IPS-18c (cell line): Measurements from ENCODE around the gene APOF.
"Not testable (repeated sequence)": the region's sequence is repeated elsewhere in the genome, so short reads cannot be mapped to it uniquely, and the experiment has no call there.

Experiments
- H3K4me3 ChIP-seq: 2 replicates; pipeline ENCODE4 v1.7.0; 2013; ENCODE audit warnings: low read depth, mild to moderate bottlenecking, low read length, moderate library complexity; ENCODE audit not compliant: insufficient read depth
- H3K9me3 ChIP-seq: one replicate; pipeline ENCODE4 v1.6.1; 2013; ENCODE audit warnings: mild to moderate bottlenecking, low read length, moderate library complexity; ENCODE audit not compliant: control insufficient read depth, insufficient read depth

APOF gene, protein sequence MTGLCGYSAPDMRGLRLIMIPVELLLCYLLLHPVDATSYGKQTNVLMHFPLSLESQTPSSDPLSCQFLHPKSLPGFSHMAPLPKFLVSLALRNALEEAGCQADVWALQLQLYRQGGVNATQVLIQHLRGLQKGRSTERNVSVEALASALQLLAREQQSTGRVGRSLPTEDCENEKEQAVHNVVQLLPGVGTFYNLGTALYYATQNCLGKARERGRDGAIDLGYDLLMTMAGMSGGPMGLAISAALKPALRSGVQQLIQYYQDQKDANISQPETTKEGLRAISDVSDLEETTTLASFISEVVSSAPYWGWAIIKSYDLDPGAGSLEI

GRCh38 chr12:56362130-56363059, at the start of gene APOF:
Gene APOF, minus strand, starts transcription at chr12:56362857. Its CDS starts 112 bp downstream, at chr12:56362745.
- Histone ChIP-seq H3K4me3 (no peak within 1 kb of the TSS), H3K9me3 (peaks cover 2% of the 10 kb centered on the region)

- Histone ChIP-seq H3K4me3 (no peak overlapping the region), H3K9me3 (no peaks in the 10 kb centered on the region)
Measured at GRCh38 chr12:56411781-56412639, 49.4 kb upstream of the APOF start.

GRCh38 chr12:56410768-56411167, 48.1 kb upstream of the APOF start:
- no peak overlapping the region for H3K4me3 ChIP-seq
- H3K9me3 ChIP-seq, result no peaks in the 10 kb centered on the region

DNA sequence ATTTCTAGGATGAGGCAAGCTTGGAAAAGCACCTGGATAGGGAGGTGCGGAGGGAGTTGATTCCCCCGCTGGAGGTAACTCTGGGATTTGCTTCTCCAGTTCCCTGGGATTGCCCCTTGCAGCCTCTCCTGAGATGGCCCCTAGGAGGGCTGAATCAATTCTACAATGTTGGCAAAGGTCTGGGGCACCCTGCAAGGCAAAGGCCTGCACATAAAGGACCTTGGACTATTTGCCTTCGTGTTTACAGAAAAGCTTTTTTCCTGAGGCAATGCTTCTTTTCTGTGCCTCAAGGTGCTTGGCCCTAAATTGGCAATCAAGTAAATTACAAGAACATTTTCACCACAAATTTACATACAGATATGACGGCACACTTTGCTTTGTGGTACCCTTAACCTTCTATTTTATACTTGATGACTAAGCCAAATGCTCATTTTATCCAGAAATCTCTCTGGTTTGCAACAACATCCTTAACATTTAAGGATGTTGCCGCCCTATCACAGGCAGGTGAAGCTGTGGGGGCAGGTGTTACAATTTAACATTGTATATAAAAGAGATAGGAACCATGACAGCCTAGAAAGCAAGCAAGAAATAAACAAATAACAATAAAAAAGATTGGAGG, 46.3 kb upstream of the APOF start:
- no peak overlapping the region for H3K4me3 ChIP-seq
- H3K9me3 ChIP-seq, result no peaks in the 10 kb centered on the region

- not testable (repeated sequence) for H3K4me3 ChIP-seq, H3K9me3 ChIP-seq
Measured at GRCh38 chr12:56404227-56404626, 41.6 kb upstream of the APOF start.

GRCh38 chr12:56401612-56402011, 39.0 kb upstream of the APOF start:
- H3K4me3 ChIP-seq, H3K9me3 ChIP-seq: not testable (repeated sequence)

- H3K4me3 ChIP-seq, H3K9me3 ChIP-seq: not testable (repeated sequence)
Measured at GRCh38 chr12:56401125-56401524, 38.5 kb upstream of the APOF start.

- not testable (repeated sequence) for H3K4me3 ChIP-seq, H3K9me3 ChIP-seq
Measured at GRCh38 chr12:56399466-56399865, 36.8 kb upstream of the APOF start.

DNA sequence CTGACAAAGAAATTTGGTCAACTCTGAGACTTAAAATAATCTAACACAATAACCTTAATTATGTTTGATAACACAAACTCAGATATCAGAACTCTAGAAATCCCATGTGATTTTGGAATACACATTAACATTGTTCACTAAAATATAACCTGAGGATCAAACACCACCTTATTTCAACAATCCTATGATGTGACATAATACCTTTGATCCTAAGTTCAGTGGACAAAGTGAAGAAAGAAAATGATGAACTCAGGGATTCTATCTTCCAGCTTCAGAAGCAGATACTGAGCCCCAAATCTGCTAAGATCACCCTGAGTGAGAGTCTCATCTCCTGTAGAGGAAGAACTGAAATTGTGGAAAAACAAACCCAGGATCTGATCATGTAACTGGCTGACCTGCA, 35.7 kb upstream of the APOF start:
- Histone ChIP-seq H3K9me3 (peaks cover 5% of the 10 kb centered on the region), H3K4me3 (no peak overlapping the region)

GRCh38 chr12:56392331-56392730, 29.7 kb upstream of the APOF start:
- peaks cover 3% of the 10 kb centered on the region for H3K9me3 ChIP-seq
- no peak overlapping the region for H3K4me3 ChIP-seq

DNA sequence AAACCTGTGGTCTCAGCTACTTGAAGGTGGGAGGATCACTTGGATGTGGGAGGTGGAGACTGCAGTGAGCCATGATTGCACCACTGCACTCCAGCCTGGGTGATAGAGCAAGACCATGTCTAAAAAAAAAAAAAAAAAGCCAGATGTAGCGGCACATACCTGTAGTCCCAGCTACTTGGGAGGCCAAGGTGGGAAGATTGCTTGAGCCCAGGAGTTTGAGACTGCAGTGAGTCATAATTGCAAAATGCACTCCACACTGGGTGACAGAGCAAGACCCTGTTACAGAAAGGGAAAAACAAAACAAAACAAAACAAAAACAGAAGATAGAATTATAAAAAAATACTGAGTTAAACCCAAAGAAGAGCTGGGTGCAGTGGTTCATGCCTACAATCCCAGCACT, 29.1 kb upstream of the APOF start:
- Histone ChIP-seq H3K9me3 (peaks cover 3% of the 10 kb centered on the region), H3K4me3 (no peak overlapping the region)

DNA sequence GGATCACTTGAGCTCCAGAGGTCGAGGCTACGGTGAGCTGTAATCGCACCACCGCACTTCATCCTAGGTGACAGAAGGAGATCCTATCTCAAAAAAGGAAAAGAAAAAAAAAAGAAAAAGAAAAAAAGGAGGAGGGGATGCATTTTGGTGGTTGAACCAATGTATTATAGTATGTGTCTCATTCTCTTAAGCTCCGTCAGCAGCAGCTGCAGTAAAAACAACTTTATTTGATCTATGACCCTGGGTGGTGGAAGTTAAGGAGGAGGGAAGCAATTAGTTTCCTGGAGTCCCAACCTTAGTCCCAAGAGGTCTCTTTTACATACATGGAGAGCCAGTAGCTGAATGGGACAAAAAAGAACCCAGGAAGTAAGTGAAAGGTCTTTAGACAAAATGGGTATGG, 26.8 kb upstream of the APOF start:
- H3K9me3 ChIP-seq, result peaks cover 3% of the 10 kb centered on the region
- H3K4me3 ChIP-seq, result no peak overlapping the region

DNA sequence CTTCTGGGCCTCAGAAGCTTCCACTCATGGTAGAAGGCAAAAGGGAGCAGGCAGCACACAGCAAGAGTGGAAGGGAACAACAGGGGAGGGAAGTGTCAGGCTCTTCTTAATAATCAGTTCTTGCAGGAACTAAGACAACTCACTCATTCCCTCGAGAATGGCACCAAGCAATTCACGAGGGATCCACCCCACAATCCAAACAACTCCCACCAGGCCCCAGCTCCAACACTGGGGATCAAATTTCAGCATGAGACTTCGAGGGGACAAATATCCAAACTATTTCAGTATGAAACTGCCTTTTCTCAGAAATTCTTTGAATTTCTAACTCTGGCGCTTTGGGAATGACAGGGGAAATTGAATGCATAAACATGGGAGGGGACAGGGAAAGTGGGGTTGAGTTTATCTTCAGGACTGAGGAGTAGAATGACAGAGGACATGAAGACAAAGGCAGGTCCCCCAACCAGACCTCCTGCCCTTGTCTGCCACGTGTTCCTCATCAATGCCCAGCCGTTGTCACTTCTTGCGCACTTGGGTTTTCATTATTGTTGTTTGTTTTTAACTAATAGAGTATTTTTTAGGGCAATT, 24.6 kb upstream of the APOF start:
- H3K4me3 ChIP-seq, result no peak overlapping the region
- H3K9me3 ChIP-seq, result no peaks in the 10 kb centered on the region

- no peak overlapping the region for H3K4me3 ChIP-seq
- H3K9me3 ChIP-seq, result no peaks in the 10 kb centered on the region
Measured at GRCh38 chr12:56385873-56386272, 23.2 kb upstream of the APOF start.

GRCh38 chr12:56382611-56383010, 20.0 kb upstream of the APOF start:
- Histone ChIP-seq H3K4me3 (no peak overlapping the region), H3K9me3 (no peaks in the 10 kb centered on the region)

DNA sequence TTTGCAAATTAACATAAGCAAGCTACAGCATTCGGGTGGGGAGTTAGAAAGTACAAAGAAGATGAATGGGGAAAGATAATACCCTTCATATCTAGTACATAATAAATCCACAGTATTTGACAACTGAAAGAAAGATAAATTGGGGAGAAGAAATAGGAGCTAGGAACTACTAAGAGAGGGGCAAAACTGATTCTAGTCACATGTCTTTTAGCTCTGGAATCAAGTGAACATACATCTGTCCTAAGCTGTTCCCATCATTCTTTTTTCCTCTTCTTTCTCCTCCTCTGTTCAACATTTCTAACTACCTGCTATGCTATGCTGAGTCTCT, 15.3 kb upstream of the APOF start:
- Histone ChIP-seq H3K4me3 (no peak overlapping the region), H3K9me3 (no peaks in the 10 kb centered on the region)
